Stimulated activated memory B cell treated with anti-CD40 and anti-IgM and Interleukin-4, amounts not matched to agents 10 μg/mL and 1 μg/mL and 100 μg/mL, for 72 hours (primary cell): Measurements from ENCODE around the gene TMEM179.
A peak's percentile ranks its signal among the peaks of the same experiment; 100 is the strongest.

ENCODE experiments used
- ATAC-seq: fragments of 150-1000 bp; cut with Tn5 transposase; 2 replicates; pipeline ENCODE4 v1.10.0; 2021
- H3K27ac Mint-ChIP-seq: one replicate; pipeline ENCODE4 v1.8.0; 2022; ENCODE audit warnings: mild to moderate bottlenecking, mixed read lengths
- H3K27me3 Mint-ChIP-seq: one replicate; pipeline ENCODE4 v1.8.0; 2022; ENCODE audit warnings: mixed read lengths
- H3K36me3 Mint-ChIP-seq: one replicate; pipeline ENCODE4 v1.8.0; 2022; ENCODE audit warnings: mixed read lengths
- H3K4me1 Mint-ChIP-seq: one replicate; pipeline ENCODE4 v1.8.0; 2022; ENCODE audit warnings: mixed read lengths
- H3K4me3 Mint-ChIP-seq: one replicate; pipeline ENCODE4 v1.8.0; 2022; ENCODE audit warnings: mild to moderate bottlenecking, moderate library complexity, mixed read lengths
- H3K9me3 Mint-ChIP-seq: one replicate; pipeline ENCODE4 v1.8.0; 2022; ENCODE audit warnings: mixed read lengths

The TMEM179 gene

DNA sequence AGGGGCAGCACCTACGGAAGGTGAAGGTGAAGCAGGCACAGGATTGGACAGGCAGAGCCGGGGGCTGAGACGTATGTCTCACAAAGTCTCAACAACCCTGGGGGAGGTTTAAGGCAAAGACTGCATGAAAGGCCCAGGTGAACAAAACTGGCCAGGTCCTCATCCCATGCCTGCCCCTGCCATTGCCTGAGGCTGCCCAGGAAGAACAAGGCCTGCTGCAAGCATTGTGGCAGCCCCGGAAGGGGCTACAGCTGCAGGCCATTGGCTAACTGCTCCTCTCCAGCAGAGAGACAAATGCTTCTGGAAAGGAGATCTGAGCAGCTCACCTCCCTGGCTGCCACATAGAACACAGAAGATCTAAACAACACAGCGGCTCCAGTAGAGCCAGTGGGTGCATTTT lies 20.4 kb upstream of the TMEM179 start:
- H3K36me3 Mint-ChIP-seq = peaks cover 5% of the 10 kb centered on the region
- H3K4me3 Mint-ChIP-seq = no peak overlapping the region
- no peak for ATAC-seq
- no peak overlapping the region for H3K27ac Mint-ChIP-seq
- H3K4me1 Mint-ChIP-seq = peaks cover 5% of the 10 kb centered on the region
- H3K27me3 Mint-ChIP-seq = peaks cover 68% of the 10 kb centered on the region
- peaks cover 25% of the 10 kb centered on the region for H3K9me3 Mint-ChIP-seq

DNA sequence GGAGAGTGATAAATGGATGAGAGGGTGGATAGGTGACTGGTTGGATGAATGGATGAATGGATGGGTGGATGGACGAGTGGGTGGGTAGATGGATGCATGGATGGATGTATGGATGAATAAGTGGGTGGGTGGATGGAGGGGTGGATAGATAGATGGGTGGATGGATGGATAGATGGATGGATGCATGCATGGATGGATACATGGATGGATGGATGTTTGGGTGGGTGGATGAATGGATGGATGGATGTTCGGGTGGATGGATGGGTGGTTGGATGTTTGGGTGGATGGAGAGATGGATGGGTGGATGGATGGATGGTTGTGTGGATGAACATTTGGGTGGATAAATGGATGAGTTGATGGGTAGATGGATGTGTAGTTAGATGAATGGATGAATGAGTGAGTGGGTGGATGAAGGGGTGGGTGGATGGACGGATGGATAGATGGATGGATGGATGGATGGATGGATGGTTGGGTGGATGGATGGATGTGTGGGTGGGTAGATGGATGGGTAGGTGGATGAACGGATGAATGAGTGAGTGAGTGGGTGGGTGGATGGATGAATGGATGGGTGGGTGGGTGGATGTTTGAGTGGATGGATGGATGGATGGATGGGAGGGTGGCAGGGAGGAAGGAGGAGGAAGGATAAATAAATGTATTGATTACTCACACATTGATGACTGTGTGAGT lies 9.7 kb upstream of the TMEM179 start:
- H3K27ac Mint-ChIP-seq = no peak overlapping the region
- H3K4me1 Mint-ChIP-seq = peaks cover 5% of the 10 kb centered on the region
- H3K27me3 Mint-ChIP-seq = peaks cover 62% of the 10 kb centered on the region
- no peak overlapping the region for H3K4me3 Mint-ChIP-seq
- peaks cover 10% of the 10 kb centered on the region for H3K9me3 Mint-ChIP-seq
- ATAC-seq = no peak
- no peaks in the 10 kb centered on the region for H3K36me3 Mint-ChIP-seq

DNA sequence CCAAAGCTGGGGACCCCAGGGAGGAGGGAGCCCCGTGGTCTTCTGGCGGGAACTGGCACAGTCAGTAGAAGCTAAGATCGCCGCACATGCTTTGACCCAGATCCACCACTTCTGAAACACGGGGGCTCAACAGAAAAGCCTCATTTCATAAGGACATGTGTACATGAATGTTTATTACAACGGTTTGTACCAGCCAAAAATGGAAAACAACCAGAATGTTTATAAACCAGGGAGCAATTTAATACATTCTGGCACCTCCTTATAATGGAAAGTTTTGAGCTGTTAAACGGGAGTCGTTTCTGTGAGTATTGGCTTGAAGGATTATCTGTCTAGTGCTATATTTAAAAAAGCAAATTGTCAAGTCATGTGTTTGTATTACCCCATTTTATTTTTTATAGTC lies 7.3 kb upstream of the TMEM179 start:
- H3K27ac Mint-ChIP-seq = no peak overlapping the region
- peaks cover 67% of the 10 kb centered on the region for H3K27me3 Mint-ChIP-seq
- H3K9me3 Mint-ChIP-seq = peaks cover 12% of the 10 kb centered on the region
- ATAC-seq = no peak
- no peaks in the 10 kb centered on the region for H3K36me3 Mint-ChIP-seq
- H3K4me1 Mint-ChIP-seq = no peaks in the 10 kb centered on the region
- no peak overlapping the region for H3K4me3 Mint-ChIP-seq

DNA sequence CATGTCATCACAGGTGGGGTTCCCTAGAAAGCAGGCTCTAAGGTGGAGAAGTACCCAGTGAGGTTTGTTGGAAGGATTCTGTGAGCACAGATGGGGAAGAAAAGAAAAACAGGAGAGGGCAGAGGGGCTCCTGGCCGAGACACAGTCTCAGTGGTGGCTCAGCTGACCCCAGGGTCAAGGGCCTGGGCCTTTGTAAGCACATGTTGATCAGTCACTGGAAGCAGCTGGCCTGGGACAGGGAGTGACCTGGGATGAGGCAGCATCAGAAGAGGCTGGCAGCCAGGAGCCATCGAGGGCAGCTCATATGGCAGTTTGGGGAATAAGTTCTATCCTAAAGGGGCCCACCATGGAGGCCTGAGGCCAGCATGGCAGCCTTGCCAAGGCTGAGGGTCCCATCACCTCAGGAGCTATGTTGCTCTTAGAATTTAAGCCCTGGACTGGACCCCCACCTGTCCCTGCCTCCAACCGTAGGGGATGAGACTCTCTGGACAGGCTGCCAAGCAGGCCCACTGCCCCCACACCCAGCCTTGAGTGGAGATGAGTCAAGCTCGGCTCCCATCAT lies 6.3 kb upstream of the TMEM179 start:
- Mint-ChIP-seq H3K27ac (no peak overlapping the region), H3K27me3 (peaks cover 61% of the 10 kb centered on the region), H3K4me1 (no peaks in the 10 kb centered on the region)

DNA sequence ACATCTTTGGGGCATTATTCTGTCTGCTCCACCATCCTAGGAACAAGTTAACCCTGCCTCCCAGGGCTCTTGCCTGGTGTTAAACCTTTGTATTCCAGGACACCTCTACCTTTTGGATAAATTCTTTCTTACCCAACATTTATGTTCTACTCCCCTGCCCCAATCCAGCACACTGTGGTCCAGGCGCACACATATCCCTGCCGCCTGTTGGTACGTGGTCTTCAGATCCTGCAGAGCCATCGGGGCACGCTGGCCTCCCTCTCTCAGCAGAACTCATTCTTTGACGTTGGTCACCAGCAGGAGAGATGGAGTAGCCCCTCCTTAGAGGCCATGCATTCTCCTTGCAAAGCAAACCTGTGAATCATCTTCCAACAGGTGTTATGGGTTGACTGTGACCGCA lies 5.1 kb upstream of the TMEM179 start:
- H3K27me3 Mint-ChIP-seq = peaks cover 69% of the 10 kb centered on the region
- ATAC-seq = no peak
- H3K36me3 Mint-ChIP-seq = no peaks in the 10 kb centered on the region
- no peaks in the 10 kb centered on the region for H3K4me1 Mint-ChIP-seq
- H3K9me3 Mint-ChIP-seq = peaks cover 12% of the 10 kb centered on the region
- H3K27ac Mint-ChIP-seq = no peak overlapping the region
- no peak overlapping the region for H3K4me3 Mint-ChIP-seq

More for the DNA sequence above, 6.3 kb upstream of the TMEM179 start:
- ATAC-seq = no peak
- H3K36me3 Mint-ChIP-seq = no peaks in the 10 kb centered on the region
- no peak overlapping the region for H3K4me3 Mint-ChIP-seq
- peaks cover 13% of the 10 kb centered on the region for H3K9me3 Mint-ChIP-seq

DNA sequence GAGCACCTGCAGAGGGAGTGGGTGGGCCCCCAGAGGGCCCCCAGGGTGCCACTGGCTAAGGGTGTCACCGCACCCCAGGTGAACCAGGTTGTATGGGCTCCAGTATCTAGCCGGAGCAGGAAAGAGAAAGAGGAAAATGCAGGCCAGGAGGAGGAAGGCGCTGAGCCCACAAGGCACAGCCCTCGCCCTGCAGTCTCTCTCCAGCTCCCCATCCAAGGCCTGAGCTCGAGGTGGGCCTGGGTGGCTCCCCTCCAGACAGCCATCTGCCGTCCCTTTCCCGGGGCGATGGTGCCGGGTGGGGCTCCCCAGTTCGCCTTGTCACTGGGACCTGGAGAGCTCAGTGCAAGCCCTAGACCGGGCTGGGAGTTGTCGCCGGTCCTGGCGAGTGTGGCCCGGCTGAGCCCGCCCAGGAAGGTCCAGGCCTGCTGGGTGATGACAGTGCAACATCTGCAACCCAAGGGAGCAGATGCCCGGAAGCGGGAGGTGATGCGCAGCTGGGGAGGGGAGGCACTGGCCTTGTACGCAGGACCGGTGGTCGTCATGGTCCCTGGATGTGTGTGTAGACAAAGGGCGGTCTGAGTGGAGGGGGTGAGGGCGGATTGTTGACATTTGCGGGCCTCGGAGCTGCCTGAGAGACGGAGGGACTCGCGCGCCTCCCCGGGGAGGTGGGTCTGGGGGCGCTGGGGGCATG lies 716 bp downstream of the TMEM179 start:
- no peaks in the 10 kb centered on the region for H3K36me3 Mint-ChIP-seq
- peaks cover 22% of the 10 kb centered on the region for H3K4me1 Mint-ChIP-seq
- peaks cover 3% of the 10 kb centered on the region for H3K9me3 Mint-ChIP-seq
- peaks cover 91% of the 10 kb centered on the region for H3K27me3 Mint-ChIP-seq
- ATAC-seq = peak; percentile 3
- H3K4me3 Mint-ChIP-seq = no peak overlapping the region
- no peak overlapping the region for H3K27ac Mint-ChIP-seq

DNA sequence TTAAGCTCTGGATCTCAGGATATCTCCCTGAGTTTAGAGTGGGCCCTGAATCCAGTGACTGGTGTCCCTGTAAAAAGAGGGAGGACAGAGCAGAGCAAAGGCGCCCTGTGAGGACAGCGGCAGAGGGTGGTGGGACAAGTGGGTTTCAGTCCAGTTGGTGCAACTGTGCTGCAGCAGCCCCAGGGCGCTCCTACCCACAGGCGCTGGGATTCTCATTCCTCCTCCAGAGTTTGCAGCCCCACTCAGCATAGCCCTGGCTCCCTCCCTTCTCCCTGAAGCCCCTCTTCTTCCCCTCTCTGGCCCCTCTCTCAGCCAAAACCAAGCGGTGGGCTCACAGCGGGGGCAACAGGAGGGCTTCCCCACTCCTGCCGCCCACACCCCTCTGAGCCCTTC lies 1.6 kb downstream of the TMEM179 start:
- Mint-ChIP-seq H3K4me3 (no peak overlapping the region), H3K27ac (no peak overlapping the region), H3K4me1 (peaks cover 22% of the 10 kb centered on the region), H3K27me3 (peaks cover 91% of the 10 kb centered on the region), H3K9me3 (peaks cover 3% of the 10 kb centered on the region), H3K36me3 (no peaks in the 10 kb centered on the region)
- no peak for ATAC-seq

DNA sequence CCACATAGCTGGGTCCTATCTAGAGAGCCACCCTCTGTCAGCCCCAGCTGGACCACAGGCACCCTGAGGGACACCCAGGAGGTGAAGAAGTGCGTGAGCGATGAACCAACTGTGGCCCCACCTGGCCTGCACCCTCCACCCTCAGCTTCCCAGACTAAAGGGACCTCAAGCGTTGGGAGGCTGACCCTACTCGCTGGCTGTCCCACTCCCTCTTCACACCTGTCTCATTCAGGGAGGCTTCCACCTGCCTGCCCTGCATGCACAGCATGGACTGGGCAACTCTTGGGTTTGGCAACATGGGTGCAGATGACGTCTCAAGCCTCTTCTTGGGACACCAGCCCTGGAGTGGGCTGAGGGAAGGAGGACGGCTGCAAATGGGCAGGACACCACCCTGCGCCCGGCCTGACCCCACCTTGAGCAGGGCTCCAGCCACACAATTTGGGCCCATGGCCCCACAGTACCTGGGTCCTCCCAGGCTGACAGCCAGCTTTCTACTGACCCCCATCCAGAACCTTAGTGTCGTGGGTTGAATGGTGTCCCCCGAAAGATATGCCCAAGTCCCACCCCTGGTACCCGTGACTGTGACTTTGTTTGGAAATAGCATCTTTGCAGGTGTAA lies 2.1 kb downstream of the TMEM179 start:
- Mint-ChIP-seq H3K4me1 (peaks cover 22% of the 10 kb centered on the region), H3K36me3 (no peaks in the 10 kb centered on the region), H3K27ac (no peak overlapping the region), H3K27me3 (peaks cover 91% of the 10 kb centered on the region), H3K4me3 (no peak overlapping the region), H3K9me3 (peaks cover 3% of the 10 kb centered on the region)
- ATAC-seq = no peak

DNA sequence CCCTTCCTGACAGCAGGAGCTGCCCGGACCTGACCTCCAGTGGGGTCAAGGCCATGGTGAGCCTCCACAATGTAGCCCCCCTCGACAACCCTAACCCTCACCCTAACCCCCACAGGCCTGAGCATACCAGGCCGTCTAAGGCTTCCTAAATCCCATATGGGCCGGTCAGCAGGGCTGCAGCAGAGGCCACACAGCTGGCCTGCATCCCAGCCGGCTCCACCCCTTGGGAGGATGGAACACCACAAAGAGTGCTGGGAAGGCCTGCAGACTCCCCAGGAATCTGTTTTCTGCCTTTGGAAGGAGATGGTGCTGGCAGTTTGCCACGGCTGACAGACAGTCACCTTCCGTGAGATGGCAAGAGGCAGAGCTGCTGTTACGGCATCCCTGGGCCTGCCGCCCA lies 2.8 kb downstream of the TMEM179 start:
- no peak for ATAC-seq
- Mint-ChIP-seq H3K4me1 (peaks cover 22% of the 10 kb centered on the region), H3K36me3 (no peaks in the 10 kb centered on the region), H3K27me3 (peaks cover 93% of the 10 kb centered on the region), H3K27ac (no peak overlapping the region), H3K4me3 (no peak overlapping the region), H3K9me3 (no peaks in the 10 kb centered on the region)

DNA sequence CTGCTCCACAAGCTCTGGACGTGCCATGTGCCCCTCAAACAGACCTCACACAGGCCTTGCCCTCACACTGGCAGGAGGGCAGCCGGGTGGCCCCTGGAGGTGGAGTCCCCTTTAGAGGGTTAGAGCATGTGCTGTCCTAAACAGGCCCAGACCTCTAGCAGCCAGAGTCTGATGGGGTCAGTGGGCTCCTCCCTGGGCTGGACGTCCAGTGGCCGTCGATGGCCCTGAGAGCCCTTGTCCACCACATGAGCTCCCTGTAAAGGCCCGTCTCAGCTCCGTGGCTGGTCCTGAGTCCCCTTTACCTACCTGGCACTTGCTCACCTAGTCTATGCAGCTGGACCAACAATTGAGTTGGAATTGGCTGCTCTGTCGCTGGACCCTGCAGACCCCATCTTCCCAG lies 3.8 kb downstream of the TMEM179 start:
- ATAC-seq = no peak
- Mint-ChIP-seq H3K9me3 (no peaks in the 10 kb centered on the region), H3K27me3 (peaks cover 98% of the 10 kb centered on the region), H3K27ac (no peak overlapping the region), H3K4me1 (peaks cover 22% of the 10 kb centered on the region), H3K36me3 (no peaks in the 10 kb centered on the region), H3K4me3 (no peak overlapping the region)

DNA sequence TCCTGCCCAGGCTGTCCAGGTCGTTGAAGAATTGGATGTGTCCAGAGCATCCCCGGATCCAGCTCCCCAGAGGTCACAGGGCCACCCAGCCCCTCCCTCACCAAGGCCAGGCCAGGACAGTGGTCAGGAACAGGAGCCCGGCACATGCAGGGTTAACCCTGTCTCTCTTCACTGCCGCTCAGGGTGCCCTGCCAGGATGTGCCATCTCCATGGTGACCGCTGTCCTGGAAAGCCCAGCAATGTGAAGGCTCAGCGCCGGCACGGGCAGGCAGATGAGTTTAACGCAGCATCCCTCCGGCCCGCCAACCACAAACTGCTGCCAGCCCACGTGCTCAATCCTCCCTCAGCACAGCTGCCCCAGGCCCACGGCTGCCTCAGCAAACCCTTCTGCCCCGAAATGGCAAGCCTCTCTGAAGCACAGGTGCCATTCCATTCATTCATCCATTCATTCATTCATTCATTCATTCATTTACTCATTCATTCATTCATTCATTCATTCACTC lies 4.4 kb downstream of the TMEM179 start:
- ATAC-seq = no peak
- Mint-ChIP-seq H3K27ac (no peak overlapping the region), H3K4me1 (peaks cover 22% of the 10 kb centered on the region), H3K36me3 (no peaks in the 10 kb centered on the region), H3K9me3 (no peaks in the 10 kb centered on the region), H3K4me3 (no peak overlapping the region), H3K27me3 (peaks cover 99% of the 10 kb centered on the region)

DNA sequence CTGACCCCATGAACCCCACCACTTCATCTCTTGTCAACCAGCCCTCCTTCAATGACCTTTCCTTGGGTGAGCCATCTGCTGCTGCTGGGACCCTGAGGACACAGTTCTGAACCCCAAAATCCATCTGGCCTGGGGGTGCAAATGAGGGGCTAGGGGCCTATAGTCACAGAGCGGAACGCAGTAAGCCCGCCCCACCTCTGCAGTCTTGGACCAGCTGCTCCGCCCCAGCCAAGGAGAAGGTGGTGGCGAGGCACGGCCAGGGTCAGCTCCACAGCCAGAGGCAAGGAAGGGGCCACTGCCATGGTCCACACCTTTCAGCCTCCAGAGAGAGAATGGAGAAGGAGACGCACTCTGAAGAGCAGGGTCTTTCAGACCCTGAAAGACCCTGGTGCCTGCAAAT lies 5.1 kb downstream of the TMEM179 start:
- Mint-ChIP-seq H3K27me3 (peaks cover 99% of the 10 kb centered on the region), H3K27ac (no peak overlapping the region), H3K36me3 (no peaks in the 10 kb centered on the region), H3K9me3 (no peaks in the 10 kb centered on the region), H3K4me1 (peaks cover 22% of the 10 kb centered on the region), H3K4me3 (no peak overlapping the region)
- no peak for ATAC-seq

DNA sequence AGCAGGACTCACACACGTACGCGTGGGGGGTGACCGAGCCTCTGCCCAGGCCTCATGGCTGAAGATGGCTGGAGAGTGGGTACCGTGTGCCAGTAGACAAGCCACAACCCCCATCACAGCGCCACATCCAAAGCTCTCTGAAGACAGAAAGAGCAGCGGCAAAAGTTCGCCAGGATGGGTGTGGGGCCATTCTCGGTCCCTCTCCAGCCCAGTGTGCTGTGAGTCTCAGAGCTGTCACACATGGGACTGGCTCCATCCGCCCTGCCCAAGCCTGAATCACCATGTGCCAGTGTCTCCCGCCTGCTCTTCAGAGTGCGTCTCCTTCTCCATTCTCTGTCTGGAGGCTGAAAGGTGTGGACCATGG lies 5.7 kb downstream of the TMEM179 start:
- no peaks in the 10 kb centered on the region for H3K9me3 Mint-ChIP-seq
- peaks cover 16% of the 10 kb centered on the region for H3K4me1 Mint-ChIP-seq
- H3K36me3 Mint-ChIP-seq = no peaks in the 10 kb centered on the region
- no peak overlapping the region for H3K27ac Mint-ChIP-seq
- no peak overlapping the region for H3K4me3 Mint-ChIP-seq
- no peak for ATAC-seq
- H3K27me3 Mint-ChIP-seq = peaks cover 98% of the 10 kb centered on the region

DNA sequence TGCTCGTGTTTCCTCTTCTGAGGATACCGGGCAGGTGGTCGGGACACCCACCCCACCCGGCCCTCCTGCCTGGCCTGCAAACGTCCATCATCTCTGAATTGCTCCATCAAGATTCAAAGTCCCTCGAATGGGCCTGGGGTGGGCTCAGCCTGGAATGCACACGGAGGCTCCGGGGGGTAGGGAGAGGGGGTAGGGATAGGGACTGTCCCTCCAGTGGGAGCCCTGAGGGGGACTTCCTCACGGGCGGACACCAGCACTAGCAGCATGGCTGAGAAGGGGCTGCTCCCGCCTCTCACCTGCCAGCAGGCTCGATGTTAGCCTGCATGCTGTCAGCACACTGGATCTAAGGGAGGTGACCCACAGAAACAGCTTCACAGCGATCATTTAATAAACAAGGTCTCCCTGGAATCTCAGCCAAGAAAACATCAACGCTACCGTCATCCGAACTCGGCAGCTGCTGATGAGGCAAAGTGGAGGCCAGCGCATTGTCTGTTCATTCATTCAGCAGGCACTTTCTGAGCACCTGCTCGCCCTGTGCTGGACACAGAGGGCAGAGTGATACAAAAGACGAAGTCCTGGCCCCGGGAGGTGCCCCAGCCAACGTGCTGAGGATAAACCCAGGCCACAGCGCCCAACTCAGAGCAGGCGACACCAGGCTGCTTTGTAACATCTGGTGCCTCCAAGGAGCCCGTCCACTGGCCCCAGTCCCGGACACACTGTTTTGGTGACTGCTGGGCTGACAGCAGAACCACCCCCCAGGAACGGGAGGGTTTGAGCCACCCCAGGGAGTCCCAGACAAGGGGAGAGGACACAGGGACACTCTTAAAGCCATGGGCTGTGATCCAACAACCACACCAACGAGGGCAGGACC lies 6.3 kb downstream of the TMEM179 start:
- no peaks in the 10 kb centered on the region for H3K9me3 Mint-ChIP-seq
- H3K36me3 Mint-ChIP-seq = no peaks in the 10 kb centered on the region
- ATAC-seq = no peak
- peaks cover 10% of the 10 kb centered on the region for H3K4me1 Mint-ChIP-seq
- no peak overlapping the region for H3K27ac Mint-ChIP-seq
- no peak overlapping the region for H3K4me3 Mint-ChIP-seq
- peaks cover 92% of the 10 kb centered on the region for H3K27me3 Mint-ChIP-seq

DNA sequence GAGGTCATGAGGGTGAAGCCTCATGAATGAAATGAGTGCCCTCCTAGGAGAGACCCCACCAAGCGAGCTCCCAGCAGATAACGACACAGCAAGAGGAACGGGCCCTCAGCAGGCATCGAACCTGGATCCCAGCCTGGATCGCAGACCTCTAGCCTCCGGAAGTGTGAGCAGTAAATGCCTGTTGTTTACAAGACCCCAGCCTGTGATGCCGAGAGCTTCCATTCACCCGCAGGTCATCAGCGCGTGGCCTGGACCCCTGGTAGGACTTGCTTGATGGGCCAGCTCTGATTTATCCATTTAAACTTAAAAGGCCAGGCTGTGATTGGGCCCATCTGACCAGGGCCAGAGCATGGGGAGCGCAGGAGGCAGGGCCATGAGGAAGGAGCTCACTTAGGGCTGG lies 7.0 kb downstream of the TMEM179 start:
- H3K4me3 Mint-ChIP-seq = no peak overlapping the region
- peaks cover 89% of the 10 kb centered on the region for H3K27me3 Mint-ChIP-seq
- ATAC-seq = no peak
- no peaks in the 10 kb centered on the region for H3K36me3 Mint-ChIP-seq
- H3K9me3 Mint-ChIP-seq = no peaks in the 10 kb centered on the region
- peaks cover 7% of the 10 kb centered on the region for H3K4me1 Mint-ChIP-seq
- no peak overlapping the region for H3K27ac Mint-ChIP-seq
